Activated CD8-positive, alpha-beta memory T cell treated with anti-CD3 and anti-CD28 coated beads, Interleukin-2, amount 50 U/mL, for 1 hour (primary cell): ENCODE results near the gene SULT6B1.
"Not testable (repeated sequence)": the region's sequence is repeated elsewhere in the genome, so short reads cannot be mapped to it uniquely, and the experiment has no call there.

Experiments used
- DNase-seq: peaks from one replicate; pipeline ENCODE4 v3.0.0-alpha.2; 2020; ENCODE audit errors: extremely low read depth

SULT6B1 gene, protein sequence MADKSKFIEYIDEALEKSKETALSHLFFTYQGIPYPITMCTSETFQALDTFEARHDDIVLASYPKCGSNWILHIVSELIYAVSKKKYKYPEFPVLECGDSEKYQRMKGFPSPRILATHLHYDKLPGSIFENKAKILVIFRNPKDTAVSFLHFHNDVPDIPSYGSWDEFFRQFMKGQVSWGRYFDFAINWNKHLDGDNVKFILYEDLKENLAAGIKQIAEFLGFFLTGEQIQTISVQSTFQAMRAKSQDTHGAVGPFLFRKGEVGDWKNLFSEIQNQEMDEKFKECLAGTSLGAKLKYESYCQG

DNA sequence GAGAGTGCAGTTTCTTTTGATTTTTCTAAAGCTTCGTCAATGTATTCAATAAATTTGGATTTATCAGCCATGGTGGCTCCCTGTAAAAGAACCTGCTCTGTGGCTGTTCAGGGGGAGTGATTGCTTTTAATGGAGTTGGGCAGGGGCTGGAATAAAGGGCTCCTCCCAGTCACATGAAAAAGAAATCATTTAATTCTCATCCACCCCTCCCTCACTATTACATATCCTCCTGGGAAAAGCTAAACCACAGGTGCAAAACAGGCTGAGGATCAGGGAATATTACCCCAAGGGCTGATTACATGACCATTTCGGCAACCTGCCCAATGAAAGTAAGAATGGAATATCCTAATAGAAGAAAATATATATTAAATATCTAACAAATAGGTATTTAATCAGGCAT, at the start of gene SULT6B1:
Gene SULT6B1 (minus strand): TSS at position 101 of the 400 bp plus-strand sequence. CDS start 30 bp downstream, at position 71.
- DNase-seq = no peak

- DNase-seq = no peak
Measured at GRCh38 chr2:37232131-37232933, 43.9 kb upstream of the SULT6B1 start.

DNA sequence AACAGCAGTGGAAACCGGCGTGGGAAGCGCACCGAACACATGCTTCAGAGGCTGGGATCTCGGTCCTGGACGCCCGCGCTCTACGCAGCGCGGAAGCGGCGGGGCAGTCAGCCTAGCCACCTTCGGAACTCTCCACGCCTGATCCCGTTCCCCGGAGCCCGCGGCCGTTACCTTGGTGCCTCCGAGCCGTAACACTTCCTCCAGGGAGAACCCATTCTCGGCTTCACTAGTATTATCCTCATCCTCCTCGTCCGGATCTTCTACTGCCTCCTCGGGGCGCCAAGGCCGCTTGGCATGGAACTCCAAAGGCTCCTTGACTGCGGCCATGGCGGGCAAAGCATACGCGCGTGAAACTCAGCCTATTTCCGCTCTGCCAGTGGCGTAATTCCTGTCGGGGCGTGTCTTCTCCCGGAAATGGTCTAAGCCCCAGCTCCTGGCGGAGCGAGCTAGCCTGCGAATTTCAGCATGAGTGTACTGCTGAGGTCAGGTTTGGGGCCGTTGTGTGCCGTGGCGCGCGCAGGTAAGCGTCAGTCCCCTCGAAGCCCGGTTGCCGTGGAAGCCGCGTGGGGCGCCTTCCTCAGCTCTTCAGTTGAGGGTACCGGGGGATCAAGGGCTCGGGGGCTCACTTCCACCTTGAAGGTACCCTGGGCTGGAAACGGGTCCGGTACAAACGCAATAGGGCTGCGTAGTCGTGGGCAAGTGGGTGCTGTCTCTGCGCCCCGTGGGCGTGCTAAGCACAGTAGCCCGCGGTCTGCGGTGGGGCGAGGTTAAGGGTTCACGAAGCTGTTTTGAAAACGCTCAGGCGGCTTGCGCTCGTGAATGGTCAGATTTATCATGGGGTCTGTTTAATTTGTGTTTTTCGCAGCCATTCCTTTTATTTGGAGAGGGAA, 43.0 kb upstream of the SULT6B1 start, which contains the start of the genes CEBPZ and NDUFAF7:
Gene CEBPZ (minus strand): TSS at position 356 of the 890 bp plus-strand sequence. CDS start 29 bp downstream, at position 327.
Gene NDUFAF7 (plus strand): TSS at position 418 of the 890 bp plus-strand sequence. CDS start 48 bp downstream, at position 466.
- peak; percentile 74 for DNase-seq

- no peak for DNase-seq
Measured at GRCh38 chr2:37230581-37230980, 42.1 kb upstream of the SULT6B1 start.

DNA sequence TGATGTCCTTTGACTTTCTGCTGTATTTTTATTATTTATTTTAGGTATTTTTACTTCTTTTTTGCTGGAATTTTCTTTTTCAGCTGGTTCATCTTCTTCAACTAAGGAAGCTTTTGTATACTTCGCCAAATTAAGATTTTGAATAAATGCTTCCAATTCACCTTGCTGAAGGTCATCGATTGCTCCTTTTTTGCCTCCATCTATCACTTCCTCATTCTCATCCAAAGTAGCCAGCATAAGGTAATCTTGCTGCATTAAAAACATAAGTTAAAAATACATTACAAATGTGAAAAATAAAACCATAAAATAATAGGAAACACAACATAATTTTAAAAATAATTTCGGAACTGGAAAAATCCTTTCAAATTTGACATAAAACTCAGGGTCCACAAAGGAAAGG, 40.3 kb upstream of the SULT6B1 start:
- DNase-seq = no peak

DNA sequence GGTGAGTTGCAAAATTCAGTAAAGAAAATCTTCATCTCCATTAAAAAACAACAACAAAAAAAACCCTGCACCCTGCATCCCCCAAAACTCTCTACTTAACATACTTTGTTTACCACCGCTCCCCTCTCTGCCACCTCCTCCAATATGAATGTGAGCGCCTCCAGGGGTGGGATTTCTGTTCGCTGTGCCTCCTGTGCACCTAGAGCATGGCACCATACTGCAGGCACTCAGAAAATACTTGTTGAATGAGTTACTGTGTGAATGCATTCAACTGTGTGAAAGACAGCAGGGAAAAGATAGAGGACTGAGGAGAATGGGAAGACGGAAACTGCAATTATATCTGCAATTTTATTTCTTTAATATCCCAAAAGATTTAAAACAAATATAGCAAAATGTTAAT, 38.4 kb upstream of the SULT6B1 start:
- DNase-seq = no peak

- DNase-seq = not testable (repeated sequence)
Measured at GRCh38 chr2:37225129-37225528, 36.7 kb upstream of the SULT6B1 start.

DNA sequence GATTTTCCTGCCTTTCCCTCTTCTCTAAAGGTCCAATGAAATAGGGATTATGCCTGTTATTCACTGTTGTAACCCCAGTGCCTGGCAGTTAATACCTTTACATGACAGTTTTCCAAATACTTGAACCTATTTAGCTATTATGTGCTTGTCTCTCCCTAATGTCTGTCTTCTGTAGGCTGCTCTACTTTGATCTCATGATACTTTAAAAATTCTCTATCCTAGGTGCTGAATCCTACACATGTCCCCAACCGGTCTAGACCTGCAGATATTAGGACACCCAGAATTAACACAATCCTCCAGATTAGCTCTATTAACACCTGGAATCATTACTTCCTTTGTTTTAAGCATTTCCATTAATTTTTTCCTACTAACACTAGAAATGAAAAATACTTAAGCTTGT, 35.6 kb upstream of the SULT6B1 start:
- DNase-seq = no peak

- no peak for DNase-seq
Measured at GRCh38 chr2:37223131-37223530, 34.7 kb upstream of the SULT6B1 start.

DNA sequence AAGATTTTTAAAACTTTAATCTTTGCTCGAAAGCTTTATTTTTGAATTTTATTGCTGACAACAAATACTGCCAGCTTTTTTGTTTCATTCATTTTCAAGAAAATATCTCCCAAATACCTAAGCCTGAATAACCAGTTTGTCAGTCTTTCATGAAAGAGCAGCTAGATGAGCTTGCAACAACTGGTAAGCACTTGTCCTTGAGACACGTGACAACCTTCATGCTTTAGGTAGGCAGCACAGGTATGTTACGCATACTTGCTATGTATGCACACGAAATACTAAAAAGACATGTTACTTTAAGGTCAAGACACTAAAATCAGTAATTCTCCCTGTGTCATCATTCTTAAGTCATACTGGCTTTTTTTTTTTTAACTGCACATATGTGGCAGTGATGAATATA, 30.6 kb upstream of the SULT6B1 start:
- no peak for DNase-seq

DNA sequence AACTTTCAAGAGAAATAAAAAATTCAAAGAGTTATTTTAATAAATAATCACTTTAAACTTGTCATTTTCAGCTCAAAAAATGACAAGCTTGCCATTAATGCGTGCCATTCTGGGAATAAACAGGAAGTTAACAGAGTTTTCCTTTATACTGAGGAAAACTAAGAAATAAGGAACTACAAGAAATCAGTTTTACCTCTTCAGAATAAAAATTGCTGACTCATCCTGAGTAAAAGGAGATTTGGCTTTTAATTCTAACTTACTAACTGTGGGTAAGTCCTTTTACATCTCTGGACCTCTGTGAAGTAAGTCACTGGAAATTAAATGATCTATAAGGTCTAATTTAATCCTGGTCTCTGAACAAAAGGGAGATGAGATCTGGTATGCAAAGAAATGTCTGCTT, 26.8 kb upstream of the SULT6B1 start:
- no peak for DNase-seq

GRCh38 chr2:37211939-37212338, 23.5 kb upstream of the SULT6B1 start:
- no peak for DNase-seq

GRCh38 chr2:37211212-37211611, 22.7 kb upstream of the SULT6B1 start:
- DNase-seq = no peak

GRCh38 chr2:37206760-37207159, 18.3 kb upstream of the SULT6B1 start:
- DNase-seq = not testable (repeated sequence)

DNA sequence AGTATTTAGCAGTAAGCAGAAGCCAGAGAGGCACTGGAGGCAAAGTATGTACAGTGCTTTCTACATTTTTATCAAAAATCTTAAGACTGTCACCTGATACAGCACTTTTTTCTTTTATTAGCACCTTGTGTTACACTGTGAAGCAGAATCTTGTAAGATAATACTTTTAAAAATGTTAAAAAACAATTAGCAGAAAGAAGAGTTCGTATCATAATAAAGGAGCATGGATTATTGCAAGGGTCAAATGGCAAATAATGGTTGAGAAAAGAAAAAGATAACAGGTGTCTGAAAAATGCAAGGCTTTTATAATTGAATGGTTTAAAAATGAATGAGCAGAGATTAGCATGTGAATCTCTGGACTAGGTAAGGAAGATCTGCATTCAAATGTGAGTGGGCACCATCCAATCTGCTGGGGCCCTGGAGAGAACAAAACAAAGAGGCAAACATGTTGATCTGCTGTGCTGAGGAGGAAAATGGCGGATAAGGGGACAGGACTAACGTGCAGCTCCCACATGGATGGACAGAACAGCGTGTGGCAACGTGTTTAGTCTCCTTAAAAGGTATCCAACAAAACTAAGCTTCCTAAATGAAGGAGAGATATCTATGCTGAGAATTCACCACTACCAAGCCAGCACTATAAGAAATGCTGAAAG, 17.3 kb upstream of the SULT6B1 start:
- DNase-seq = no peak

GRCh38 chr2:37205071-37205661, 16.7 kb upstream of the SULT6B1 start:
- not testable (repeated sequence) for DNase-seq

DNA sequence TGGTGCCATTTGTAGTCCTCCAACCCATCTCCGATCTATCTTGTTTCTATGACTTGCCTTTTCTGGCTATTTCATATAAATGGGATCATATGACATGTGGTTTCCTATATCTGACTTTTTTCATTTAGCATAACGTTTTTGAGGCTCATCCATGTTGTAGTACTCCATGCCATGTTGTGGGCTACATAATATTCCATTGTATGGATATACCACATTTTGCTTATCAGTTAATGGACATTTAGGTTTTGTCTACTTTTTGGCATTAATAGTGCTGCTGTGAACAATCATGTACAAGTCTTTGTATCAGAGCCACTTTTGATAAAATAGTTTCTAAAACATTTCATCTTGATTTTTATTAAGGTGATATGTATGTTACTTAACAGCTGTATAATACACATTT, 15.2 kb upstream of the SULT6B1 start:
- no peak for DNase-seq

- DNase-seq = peak; percentile 7
Measured at GRCh38 chr2:37201766-37202165, 13.3 kb upstream of the SULT6B1 start.

DNA sequence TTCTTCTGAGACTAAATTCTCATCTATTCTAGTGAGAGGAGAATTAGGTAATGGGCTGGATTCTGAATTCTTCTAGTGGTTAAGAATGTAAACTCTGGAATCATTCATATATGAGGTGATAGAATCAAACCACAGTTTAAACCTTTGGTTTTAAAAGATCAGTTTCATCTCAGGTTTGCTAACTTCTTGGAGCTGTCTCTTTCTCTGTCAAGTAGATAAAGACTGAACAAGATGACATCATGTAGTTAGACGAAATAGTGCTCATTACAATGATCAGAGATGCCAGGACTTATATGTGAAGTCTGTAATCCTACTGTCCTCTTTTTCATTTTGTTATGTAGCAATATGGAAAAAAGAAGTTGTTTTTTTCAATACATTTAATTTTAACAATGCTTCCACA, 12.7 kb upstream of the SULT6B1 start:
- DNase-seq = no peak

DNA sequence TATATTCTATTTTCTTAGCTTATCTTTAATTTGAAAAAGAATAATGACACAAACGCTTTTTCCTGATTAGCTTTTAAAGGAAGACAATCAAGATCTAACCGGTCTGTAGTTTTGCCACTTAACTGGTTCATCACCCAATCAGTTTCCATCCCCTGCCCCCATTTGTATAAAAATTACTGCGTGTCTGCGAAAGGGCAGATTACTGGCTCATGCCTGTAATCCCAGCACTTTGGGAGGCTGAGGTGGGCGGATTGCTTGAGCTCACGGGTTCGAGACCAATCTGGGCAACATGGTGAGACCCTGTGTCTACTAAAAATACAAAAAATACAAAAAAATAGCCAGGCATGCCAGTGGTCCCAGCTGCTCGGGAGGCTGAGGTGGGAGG, 10.2 kb upstream of the SULT6B1 start:
- DNase-seq = no peak
